H9 (cell line): Measurements from ENCODE around the gene NT5DC2. TPM values are rescaled to one million over a fixed set of nuclear protein-coding genes. Genes with fewer than 3 reads are reported as not detected.

Experiments used
- DNase-seq: peaks from one replicate; pipeline ENCODE4 v3.0.0-alpha.2; 2017
- H2AFZ ChIP-seq: one replicate; pipeline ENCODE4 v1.6.1; 2013; ENCODE audit warnings: mild to moderate bottlenecking, low read length, control low read depth, moderate library complexity
- H2AK5ac ChIP-seq: 2 replicates; pipeline ENCODE4 v1.6.1; 2013; ENCODE audit warnings: low read length, control low read depth, mixed read lengths; ENCODE audit not compliant: insufficient read length
- H2BK120ac ChIP-seq: one replicate; pipeline ENCODE4 v1.6.1; 2013; ENCODE audit warnings: low read depth, mild to moderate bottlenecking, low read length, control low read depth, inconsistent platforms; ENCODE audit not compliant: poor library complexity, severe bottlenecking
- H2BK12ac ChIP-seq: 2 replicates; pipeline ENCODE4 v1.6.1; 2013; ENCODE audit warnings: low read length, control low read depth, mixed read lengths, low read depth; ENCODE audit not compliant: insufficient read length
- H2BK15ac ChIP-seq: 2 replicates; pipeline ENCODE4 v1.6.1; 2013; ENCODE audit warnings: low read depth, low read length, control low read depth
- H2BK20ac ChIP-seq: one replicate; pipeline ENCODE4 v1.6.1; 2013; ENCODE audit warnings: low read depth, mild to moderate bottlenecking, low read length, control low read depth, inconsistent platforms; ENCODE audit not compliant: poor library complexity, severe bottlenecking
- H2BK5ac ChIP-seq: 2 replicates; pipeline ENCODE4 v1.6.1; 2013; ENCODE audit warnings: low read length, control low read depth, mixed read lengths; ENCODE audit not compliant: insufficient read length
- H3K14ac ChIP-seq: 2 replicates; pipeline ENCODE4 v1.6.1; 2013; ENCODE audit warnings: low read length, control low read depth; ENCODE audit not compliant: insufficient read depth
- H3K18ac ChIP-seq: 2 replicates; pipeline ENCODE4 v1.6.1; 2013; ENCODE audit warnings: low read depth, mild to moderate bottlenecking, mixed read lengths, low read length, control low read depth; ENCODE audit not compliant: insufficient read length
- H3K23ac ChIP-seq: 2 replicates; pipeline ENCODE4 v1.6.1; 2013; ENCODE audit warnings: low read length, control low read depth, mixed read lengths, low read depth; ENCODE audit not compliant: insufficient read length
- H3K23me2 ChIP-seq: 2 replicates; pipeline ENCODE4 v1.6.1; 2013; ENCODE audit warnings: low read depth, mild to moderate bottlenecking, mixed read lengths, low read length, control low read depth; ENCODE audit not compliant: insufficient read length, poor library complexity, severe bottlenecking
- H3K27ac ChIP-seq: 2 replicates; pipeline ENCODE4 v1.5.1; 2013; ENCODE audit warnings: low read length, control low read depth, mixed read lengths, low read depth; ENCODE audit not compliant: insufficient read length
- H3K27me3 ChIP-seq: 2 replicates; pipeline ENCODE4 v1.6.1; 2013; ENCODE audit warnings: low read length, control low read depth, inconsistent platforms; ENCODE audit not compliant: insufficient read depth
- H3K4ac ChIP-seq: 2 replicates; pipeline ENCODE4 v1.6.1; 2013; ENCODE audit warnings: low read depth, mild to moderate bottlenecking, control low read depth, inconsistent platforms, low read length, moderate library complexity
- H3K4me1 ChIP-seq: 2 replicates; pipeline ENCODE4 v1.6.1; 2013; ENCODE audit warnings: low read length, control low read depth, inconsistent platforms; ENCODE audit not compliant: insufficient read depth
- H3K4me2 ChIP-seq: 2 replicates; pipeline ENCODE4 v1.6.1; 2013; ENCODE audit warnings: low read length, control low read depth, mixed read lengths; ENCODE audit not compliant: insufficient read length, insufficient read depth
- H3K56ac ChIP-seq: 2 replicates; pipeline ENCODE4 v1.6.1; 2013; ENCODE audit warnings: low read depth, mild to moderate bottlenecking, mixed read lengths, low read length, control low read depth; ENCODE audit not compliant: insufficient read length
- H3K79me1 ChIP-seq: 2 replicates; pipeline ENCODE4 v1.6.1; 2013; ENCODE audit warnings: low read depth, mild to moderate bottlenecking, moderate library complexity, low read length, control low read depth, inconsistent platforms; ENCODE audit not compliant: insufficient read depth, poor library complexity, severe bottlenecking
- H3K79me2 ChIP-seq: 2 replicates; pipeline ENCODE4 v1.6.1; 2013; ENCODE audit warnings: low read length, control low read depth, inconsistent platforms; ENCODE audit not compliant: insufficient read depth
- H3K9ac ChIP-seq: 2 replicates; pipeline ENCODE4 v1.6.1; 2013; ENCODE audit warnings: low read length, control low read depth, mixed read lengths; ENCODE audit not compliant: insufficient read length; ENCODE audit errors: extremely low read depth
- H3K9me3 ChIP-seq: one replicate; pipeline ENCODE4 v1.6.1; 2013; ENCODE audit warnings: low read depth, low read length, inconsistent platforms; ENCODE audit not compliant: control insufficient read depth
- H3T11ph ChIP-seq: one replicate; pipeline ENCODE4 v1.6.1; 2013; ENCODE audit warnings: mild to moderate bottlenecking, low read length, control low read depth, inconsistent platforms
- H4K20me1 ChIP-seq: one replicate; pipeline ENCODE4 v1.6.1; 2013; ENCODE audit not compliant: control insufficient read depth, insufficient read length, insufficient read depth
- H4K5ac ChIP-seq: 2 replicates; pipeline ENCODE4 v1.6.1; 2013; ENCODE audit warnings: low read depth, mild to moderate bottlenecking, mixed read lengths, low read length, control low read depth; ENCODE audit not compliant: insufficient read length
- H4K8ac ChIP-seq: replicated peaks from 2 replicates; pipeline ENCODE4 v1.6.1; 2013; ENCODE audit warnings: low read length, control low read depth, mixed read lengths, low read depth; ENCODE audit not compliant: insufficient read length
- H4K91ac ChIP-seq: 2 replicates; pipeline ENCODE4 v1.6.1; 2013; ENCODE audit warnings: low read depth, mild to moderate bottlenecking, moderate library complexity, mixed read lengths, low read length, control low read depth; ENCODE audit not compliant: insufficient read length
- H3K27ac Mint-ChIP-seq, 3 experiments: 2 replicates in 2 of 3; 3 replicates in 1 of 3; pipeline ENCODE4 v1.8.0; 2020 to 2021; ENCODE audit warnings: mixed read lengths in 3 of 3, mild to moderate bottlenecking in 1 of 3, moderate library complexity in 1 of 3
- H3K27me3 Mint-ChIP-seq: 2 replicates; pipeline ENCODE4 v1.8.0; 2021; ENCODE audit warnings: low read depth, mild to moderate bottlenecking, moderate library complexity, mixed read lengths
- H3K36me3 Mint-ChIP-seq, 3 experiments: 2 replicates in 2 of 3; 3 replicates in 1 of 3; pipeline ENCODE4 v1.8.0; 2020 to 2021; ENCODE audit warnings: low read depth in 3 of 3, mixed read lengths in 3 of 3; ENCODE audit not compliant: insufficient read depth in 1 of 3
- H3K4me1 Mint-ChIP-seq, 2 experiments: 2 replicates each; pipeline ENCODE4 v1.8.0; 2020; ENCODE audit warnings: mixed read lengths in 2 of 2
- H3K4me3 Mint-ChIP-seq, 2 experiments: 2 replicates in 1 of 2; 3 replicates in 1 of 2; pipeline ENCODE4 v1.8.0; 2020 to 2021; ENCODE audit warnings: mild to moderate bottlenecking in 2 of 2, mixed read lengths in 2 of 2, moderate library complexity in 1 of 2
- H3K9me3 Mint-ChIP-seq, 2 experiments: 2 replicates in 1 of 2; 3 replicates in 1 of 2; pipeline ENCODE4 v1.8.0; 2020; ENCODE audit warnings: mild to moderate bottlenecking in 2 of 2, mixed read lengths in 2 of 2, moderate library complexity in 1 of 2
- WGBS: extraction: QIAGEN DNeasy Blood & Tissue Kit; methylation state at CpG from one replicate; pipeline ENCODE4 v1.1.7; 2013; ENCODE audit warnings: missing lambda C conversion rate, low lambda C conversion rate, mixed read lengths; ENCODE audit not compliant: insufficient read length; ENCODE audit errors: extremely low coverage; 5-methylcytosine and 5-hydroxymethylcytosine counted together
- total RNA-seq: library from RNA; stranded (reverse); gene quantifications from 2 replicates; pipeline ENCODE4 v1.2.1, GENCODE V29; 2021
- TF ChIP-seq, protein P1 (sequence below): fragments of 200-600 bp; sonication (generic); conservative IDR thresholded peaks from 3 replicates; pipeline ENCODE4 v1.8.0; 2021; ENCODE audit warnings: antibody characterized with exemption, mild to moderate bottlenecking

NT5DC2 gene
- total RNA-seq, 1 experiment from 2014 or later: 444 TPM

DNA sequence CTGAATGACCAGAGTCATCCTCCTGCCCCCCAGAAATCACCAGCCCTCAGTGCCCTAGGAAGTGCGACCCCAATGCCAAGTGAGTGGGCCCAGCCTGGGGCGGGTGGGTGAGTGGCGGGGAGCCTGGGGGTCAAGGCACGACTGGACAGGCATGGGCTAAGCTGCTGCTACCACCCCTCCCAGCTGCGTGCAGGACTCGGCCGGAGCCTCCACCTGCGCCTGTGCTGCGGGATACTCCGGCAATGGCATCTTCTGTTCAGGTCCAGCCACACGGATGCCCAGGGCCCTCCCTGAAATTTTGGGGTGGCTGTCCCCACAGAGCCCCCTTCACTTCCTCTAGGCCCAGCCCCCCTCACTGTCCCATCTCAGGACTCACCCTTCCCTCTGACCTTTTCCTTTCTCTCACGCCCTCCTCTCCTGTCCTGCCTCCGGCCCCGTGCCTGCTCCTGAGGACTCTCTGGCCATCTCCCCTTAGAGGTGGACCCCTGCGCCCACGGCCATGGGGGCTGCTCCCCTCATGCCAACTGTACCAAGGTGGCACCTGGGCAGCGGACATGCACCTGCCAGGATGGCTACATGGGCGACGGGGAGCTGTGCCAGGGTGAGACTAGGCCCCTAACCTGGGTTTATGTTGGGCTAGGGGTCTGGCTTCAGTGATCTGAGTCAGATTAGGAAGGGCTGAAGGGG lies 17.0 kb downstream of the NT5DC2 start:
- Histone ChIP-seq H3K27ac (no peak overlapping the region), H3K4ac (no peak overlapping the region), H2AK5ac (no peak overlapping the region), H2BK20ac (no peak overlapping the region), H3K79me2 (no peaks in the 10 kb centered on the region), H3K4me1 (no peaks in the 10 kb centered on the region), H3K9me3 (no peaks in the 10 kb centered on the region), H3K4me2 (no peak overlapping the region), H2BK5ac (no peak overlapping the region), H3K23me2 (no peaks in the 10 kb centered on the region), H3K27me3 (no peaks in the 10 kb centered on the region), H3K9ac (no peak overlapping the region), H3K14ac (no peak overlapping the region), H3T11ph (no peak overlapping the region), H2AFZ (no peak overlapping the region), H2BK15ac (no peak overlapping the region), H2BK12ac (no peak overlapping the region), H4K5ac (no peak overlapping the region), H4K8ac (no peak overlapping the region), H2BK120ac (no peak overlapping the region), H4K91ac (no peak overlapping the region), H3K56ac (no peak overlapping the region), H3K18ac (no peak overlapping the region), H3K23ac (no peak overlapping the region), H3K79me1 (no peaks in the 10 kb centered on the region), H4K20me1 (peaks cover 6% of the 10 kb centered on the region)
- TF ChIP-seq, protein P1, sequence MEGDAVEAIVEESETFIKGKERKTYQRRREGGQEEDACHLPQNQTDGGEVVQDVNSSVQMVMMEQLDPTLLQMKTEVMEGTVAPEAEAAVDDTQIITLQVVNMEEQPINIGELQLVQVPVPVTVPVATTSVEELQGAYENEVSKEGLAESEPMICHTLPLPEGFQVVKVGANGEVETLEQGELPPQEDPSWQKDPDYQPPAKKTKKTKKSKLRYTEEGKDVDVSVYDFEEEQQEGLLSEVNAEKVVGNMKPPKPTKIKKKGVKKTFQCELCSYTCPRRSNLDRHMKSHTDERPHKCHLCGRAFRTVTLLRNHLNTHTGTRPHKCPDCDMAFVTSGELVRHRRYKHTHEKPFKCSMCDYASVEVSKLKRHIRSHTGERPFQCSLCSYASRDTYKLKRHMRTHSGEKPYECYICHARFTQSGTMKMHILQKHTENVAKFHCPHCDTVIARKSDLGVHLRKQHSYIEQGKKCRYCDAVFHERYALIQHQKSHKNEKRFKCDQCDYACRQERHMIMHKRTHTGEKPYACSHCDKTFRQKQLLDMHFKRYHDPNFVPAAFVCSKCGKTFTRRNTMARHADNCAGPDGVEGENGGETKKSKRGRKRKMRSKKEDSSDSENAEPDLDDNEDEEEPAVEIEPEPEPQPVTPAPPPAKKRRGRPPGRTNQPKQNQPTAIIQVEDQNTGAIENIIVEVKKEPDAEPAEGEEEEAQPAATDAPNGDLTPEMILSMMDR: no peak
- H3K27ac Mint-ChIP-seq: no peak overlapping the region
- peaks cover 7 to 9% of the 10 kb centered on the region in 2 experiments for H3K4me1 Mint-ChIP-seq
- WGBS: no CpG with 5 or more reads among the region's 19 CpGs
- no peak overlapping the region for H3K4me3 Mint-ChIP-seq
- DNase-seq: no peak
- peaks cover 4% of the 10 kb centered on the region for H3K27me3 Mint-ChIP-seq
- no peaks in the 10 kb centered on the region for H3K36me3 Mint-ChIP-seq
- no peaks in the 10 kb centered on the region; a peak in 1 of 5 replicates for H3K9me3 Mint-ChIP-seq
